Thyroid gland (tissue), 4 donors: Measurements from ENCODE around the gene PTGFRN. TPM values are rescaled to one million over a fixed set of nuclear protein-coding genes. Genes with fewer than 3 reads are reported as not detected.
"Not testable (repeated sequence)": the region's sequence is repeated elsewhere in the genome, so short reads cannot be mapped to it uniquely, and the experiment has no call there.

Experiments used
- DNase-seq, 2 donors: peaks; one replicate each; pipeline ENCODE4 v3.0.0-alpha.2; 2019
- H3K27ac ChIP-seq, 3 donors: fragments of 200-600 bp; sonication (generic); 1 replicate in 2 of 3; 2 replicates in 1 of 3; pipeline ENCODE4 v1.5.1; 2016 to 2019; ENCODE audit warnings: mild to moderate bottlenecking in 1 of 3, moderate library complexity in 1 of 3
- H3K27me3 ChIP-seq: fragments of 200-600 bp; sonication (generic); one replicate; pipeline ENCODE4 v1.5.1; 2019
- H3K36me3 ChIP-seq, 2 donors: fragments of 200-600 bp; sonication (generic); one replicate each; pipeline ENCODE4 v1.5.1; 2016 to 2019
- H3K4me1 ChIP-seq, 2 donors: fragments of 200-600 bp; sonication (generic); one replicate each; pipeline ENCODE4 v1.5.1; 2017 to 2019
- H3K4me3 ChIP-seq, 3 donors: fragments of 200-600 bp; sonication (generic); replicated peaks in 1 of 3; 1 replicate in 2 of 3; 2 replicates in 1 of 3; pipeline ENCODE4 v1.5.1; 2016; ENCODE audit warnings: mild to moderate bottlenecking in 1 of 3
- H3K9me3 ChIP-seq: fragments of 200-600 bp; sonication (generic); one replicate; pipeline ENCODE4 v1.5.1; 2017
- POLR2A ChIP-seq, 2 donors: fragments of 450-650 bp; IDR thresholded peaks; one replicate each; pipeline ENCODE4 v1.6.1; 2017; ENCODE audit warnings: antibody characterized with exemption in 2 of 2, mild to moderate bottlenecking in 2 of 2, moderate library complexity in 1 of 2
- WGBS, 2 donors: methylation state at CpG; one replicate each; pipeline ENCODE4 v1.1.5; 2017; 5-methylcytosine and 5-hydroxymethylcytosine counted together
- intact Hi-C: fragments of 100-400 bp; cut with DNase I; formaldehyde crosslinking; loops from one replicate; pipeline ENCODE4 v1.15.1; 2023
- total RNA-seq, 4 donors: library from RNA; depleted of rRNA; stranded (reverse); fragments of >200 nt; gene quantifications; one replicate each; pipeline ENCODE4 v1.2.3, GENCODE V29; 2016
- TF ChIP-seq, protein P1 (sequence below), 6 experiments: fragments of 200-600 bp in 3 of 6; fragments of 450-650 bp in 3 of 6; sonication (generic) in 3 of 6; IDR thresholded peaks; one replicate each; pipeline ENCODE4 v1.5.1; 2016 to 2019; ENCODE audit warnings: antibody characterized with exemption in 6 of 6, mild to moderate bottlenecking in 2 of 6, inconsistent platforms in 1 of 6, moderate library complexity in 1 of 6

The PTGFRN gene
- total RNA-seq, 4 donors from 2014 or later: 18.7 to 38.7 (median 27.6) TPM

DNA sequence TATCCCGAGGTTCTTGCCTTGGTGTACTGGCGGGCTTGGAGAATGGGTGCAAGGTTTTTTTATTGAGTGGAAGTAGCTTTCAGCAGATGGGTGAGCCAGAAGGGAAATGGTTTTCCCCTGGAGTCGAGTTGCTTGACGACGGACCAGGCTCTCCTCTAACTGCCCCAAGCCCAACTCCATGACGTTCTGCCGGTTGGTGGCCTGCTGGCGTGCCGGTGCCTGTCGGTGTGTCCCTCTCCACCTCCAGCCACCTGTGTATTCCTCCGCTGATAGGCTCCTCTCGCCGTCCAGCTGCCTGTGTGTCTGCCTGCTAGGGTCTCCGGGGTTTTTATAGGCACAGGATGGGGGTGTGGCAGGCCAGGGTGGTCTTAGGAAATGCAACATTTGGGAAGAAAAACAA is 34.3 kb upstream of the PTGFRN start:
- no peaks in the 10 kb centered on the region for H3K9me3 ChIP-seq
- no peaks in the 10 kb centered on the region for H3K27me3 ChIP-seq
- H3K4me1 ChIP-seq: peaks cover 25 to 27% of the 10 kb centered on the region in 2 donors
- 87 to 89% methylated on average over 14 of the region's 14 CpGs for WGBS, 2 donors
- intact Hi-C loops: no loop called here
- no peaks in the 10 kb centered on the region for H3K36me3 ChIP-seq
- no peak overlapping the region for H3K4me3 ChIP-seq
- TF ChIP-seq, protein P1, sequence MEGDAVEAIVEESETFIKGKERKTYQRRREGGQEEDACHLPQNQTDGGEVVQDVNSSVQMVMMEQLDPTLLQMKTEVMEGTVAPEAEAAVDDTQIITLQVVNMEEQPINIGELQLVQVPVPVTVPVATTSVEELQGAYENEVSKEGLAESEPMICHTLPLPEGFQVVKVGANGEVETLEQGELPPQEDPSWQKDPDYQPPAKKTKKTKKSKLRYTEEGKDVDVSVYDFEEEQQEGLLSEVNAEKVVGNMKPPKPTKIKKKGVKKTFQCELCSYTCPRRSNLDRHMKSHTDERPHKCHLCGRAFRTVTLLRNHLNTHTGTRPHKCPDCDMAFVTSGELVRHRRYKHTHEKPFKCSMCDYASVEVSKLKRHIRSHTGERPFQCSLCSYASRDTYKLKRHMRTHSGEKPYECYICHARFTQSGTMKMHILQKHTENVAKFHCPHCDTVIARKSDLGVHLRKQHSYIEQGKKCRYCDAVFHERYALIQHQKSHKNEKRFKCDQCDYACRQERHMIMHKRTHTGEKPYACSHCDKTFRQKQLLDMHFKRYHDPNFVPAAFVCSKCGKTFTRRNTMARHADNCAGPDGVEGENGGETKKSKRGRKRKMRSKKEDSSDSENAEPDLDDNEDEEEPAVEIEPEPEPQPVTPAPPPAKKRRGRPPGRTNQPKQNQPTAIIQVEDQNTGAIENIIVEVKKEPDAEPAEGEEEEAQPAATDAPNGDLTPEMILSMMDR (IDR thresholded peaks at IDR 0.05): no peak
- no peak for TF ChIP-seq POLR2A (IDR thresholded peaks at IDR 0.05)
- no peak for DNase-seq
- H3K27ac ChIP-seq: no peak overlapping the region

DNA sequence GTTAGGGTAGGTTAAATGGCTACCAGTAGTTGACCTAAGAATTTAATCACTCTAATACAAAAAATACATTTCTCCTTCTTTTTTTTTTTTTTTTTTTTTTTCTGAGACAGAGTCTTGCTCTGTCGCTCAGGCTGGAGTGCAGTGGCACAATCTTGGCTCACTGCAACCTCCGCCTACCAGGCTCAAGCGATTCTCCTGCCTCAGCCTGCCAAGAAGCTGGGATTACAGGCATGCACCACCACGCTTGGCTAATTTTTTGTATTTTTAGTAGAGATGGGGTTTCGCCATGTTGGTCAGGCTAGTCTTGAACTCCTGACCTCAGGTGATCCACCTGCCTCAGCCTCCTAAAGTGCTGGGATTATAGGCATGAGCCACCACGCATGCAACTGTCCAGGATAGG is 33.8 kb upstream of the PTGFRN start:
- 40 to 45% methylated on average over 6 of the region's 6 CpGs for WGBS, 2 donors

DNA sequence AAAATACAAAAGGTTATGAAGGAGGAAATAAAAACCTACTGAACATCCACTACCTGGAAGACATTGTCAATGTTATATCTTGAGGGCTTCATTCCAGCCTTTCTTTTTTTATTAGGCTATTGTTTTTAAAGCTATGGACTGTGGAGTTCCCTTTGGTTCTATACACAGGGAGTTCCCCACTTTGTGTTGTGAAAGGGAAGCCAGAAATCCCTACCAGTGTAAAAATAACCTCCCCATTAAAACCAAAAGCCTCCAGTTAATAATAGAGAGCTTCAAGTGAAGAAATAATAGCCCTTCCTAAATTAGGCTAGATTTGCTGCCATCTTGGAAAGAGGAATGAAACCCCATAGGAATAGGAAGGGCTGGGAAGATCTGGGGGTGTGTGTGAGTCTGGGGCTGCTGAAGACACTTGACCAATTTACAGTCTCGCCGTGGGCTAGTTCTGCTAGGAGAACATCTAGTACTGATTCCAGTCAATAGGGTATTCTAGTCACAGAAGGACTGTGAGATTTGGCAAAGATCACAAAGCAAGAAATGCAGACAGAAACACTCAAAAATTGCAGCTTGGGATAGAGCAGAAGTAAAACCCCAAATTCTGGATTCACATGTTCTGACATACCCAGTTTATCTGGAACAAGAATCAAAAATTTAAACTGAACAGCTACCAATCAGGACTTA is 32.4 kb upstream of the PTGFRN start:
- peaks cover 25 to 27% of the 10 kb centered on the region in 2 donors for H3K4me1 ChIP-seq
- H3K36me3 ChIP-seq: no peaks in the 10 kb centered on the region
- TF ChIP-seq, protein P1 (IDR thresholded peaks at IDR 0.05): no peak
- no peak for TF ChIP-seq POLR2A (IDR thresholded peaks at IDR 0.05)
- WGBS, 2 donors: 14 to 24% methylated on average over 2 of the region's 2 CpGs
- H3K9me3 ChIP-seq: no peaks in the 10 kb centered on the region
- H3K27me3 ChIP-seq: no peaks in the 10 kb centered on the region
- DNase-seq: peak; percentile 23 to 35
- no peak overlapping the region for H3K4me3 ChIP-seq
- H3K27ac ChIP-seq: peak overlapping the region in 2 of 3 donors; percentile 50 to 74
- intact Hi-C loops: no loop called here

More for the DNA sequence above, 33.8 kb upstream of the PTGFRN start:
- peaks cover 25 to 27% of the 10 kb centered on the region in 2 donors for H3K4me1 ChIP-seq
- H3K9me3 ChIP-seq, H3K36me3 ChIP-seq, intact Hi-C loops, H3K4me3 ChIP-seq, H3K27ac ChIP-seq, H3K27me3 ChIP-seq: not testable (repeated sequence)
- DNase-seq: peak; percentile 69 to 75

DNA sequence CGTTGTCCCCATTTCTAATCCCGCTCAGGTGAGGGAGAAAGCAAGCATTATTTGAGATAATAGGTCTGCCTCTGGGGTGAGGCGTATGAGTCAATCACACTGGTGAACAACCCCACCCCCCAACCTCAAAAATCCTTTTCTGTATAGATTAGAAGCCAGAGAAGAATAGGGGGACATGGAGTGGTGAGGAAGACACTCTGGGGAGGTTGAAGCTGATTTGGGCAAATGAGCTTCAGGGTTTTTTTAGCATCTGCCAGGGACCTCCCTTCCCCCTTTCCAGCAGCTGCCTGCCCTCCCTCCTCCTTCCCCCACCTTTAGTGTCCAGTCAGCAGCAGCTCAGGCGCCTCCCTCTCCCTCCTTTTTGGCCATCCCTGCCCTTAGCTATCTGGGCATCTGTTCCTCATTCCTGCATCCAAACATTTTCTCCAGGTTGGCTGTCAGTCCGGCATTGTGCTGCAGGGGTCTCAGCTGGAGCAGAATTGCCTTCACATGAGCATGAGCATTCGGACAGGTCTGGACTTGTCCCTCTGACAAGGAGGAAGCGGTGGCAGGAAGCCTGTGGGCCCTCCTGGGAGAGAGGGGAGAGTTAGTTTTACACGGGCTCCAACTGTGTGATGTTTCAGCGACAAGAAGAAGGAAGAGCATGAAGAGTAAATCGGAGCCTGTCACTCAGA is 30.8 kb upstream of the PTGFRN start:
- intact Hi-C loops: no loop called here

GRCh38 chr1:116879478-116880133 is 30.1 kb upstream of the PTGFRN start:
- no peak overlapping the region for H3K27ac ChIP-seq
- no peak for DNase-seq
- WGBS, 2 donors: 94 to 95% methylated on average over 10 of the region's 10 CpGs
- TF ChIP-seq, protein P1 (IDR thresholded peaks at IDR 0.05): no peak
- no peak for TF ChIP-seq POLR2A (IDR thresholded peaks at IDR 0.05)
- H3K36me3 ChIP-seq: no peaks in the 10 kb centered on the region
- intact Hi-C loops: no loop called here
- peaks cover 25 to 27% of the 10 kb centered on the region in 2 donors for H3K4me1 ChIP-seq
- no peak overlapping the region for H3K4me3 ChIP-seq
- no peaks in the 10 kb centered on the region for H3K27me3 ChIP-seq
- no peaks in the 10 kb centered on the region for H3K9me3 ChIP-seq

More for the DNA sequence above, 30.8 kb upstream of the PTGFRN start:
- Histone ChIP-seq H3K36me3 (no peaks in the 10 kb centered on the region), H3K27me3 (no peaks in the 10 kb centered on the region), H3K9me3 (no peaks in the 10 kb centered on the region), H3K27ac (peak overlapping the region; percentile 68 to 83 (median 74)), H3K4me1 (peaks cover 25 to 27% of the 10 kb centered on the region in 2 donors), H3K4me3 (no peak overlapping the region)
- peak in 1 of 2 donors; percentile 27 for DNase-seq
- TF ChIP-seq, protein P1 (IDR thresholded peaks at IDR 0.05): no peak
- no peak for TF ChIP-seq POLR2A (IDR thresholded peaks at IDR 0.05)
- WGBS, 2 donors: 57 to 58% methylated on average over 10 of the region's 10 CpGs
